HG02642 (cell line): ENCODE data around the gene ACVRL1.

ENCODE experiments used
- ATAC-seq: cut with Tn5 transposase; IDR thresholded peaks from one replicate; pipeline ENCODE4 v1.9.1; 2021; ENCODE audit warnings: mild to moderate bottlenecking; ENCODE audit not compliant: unreplicated experiment, poor library complexity

Gene ACVRL1

DNA sequence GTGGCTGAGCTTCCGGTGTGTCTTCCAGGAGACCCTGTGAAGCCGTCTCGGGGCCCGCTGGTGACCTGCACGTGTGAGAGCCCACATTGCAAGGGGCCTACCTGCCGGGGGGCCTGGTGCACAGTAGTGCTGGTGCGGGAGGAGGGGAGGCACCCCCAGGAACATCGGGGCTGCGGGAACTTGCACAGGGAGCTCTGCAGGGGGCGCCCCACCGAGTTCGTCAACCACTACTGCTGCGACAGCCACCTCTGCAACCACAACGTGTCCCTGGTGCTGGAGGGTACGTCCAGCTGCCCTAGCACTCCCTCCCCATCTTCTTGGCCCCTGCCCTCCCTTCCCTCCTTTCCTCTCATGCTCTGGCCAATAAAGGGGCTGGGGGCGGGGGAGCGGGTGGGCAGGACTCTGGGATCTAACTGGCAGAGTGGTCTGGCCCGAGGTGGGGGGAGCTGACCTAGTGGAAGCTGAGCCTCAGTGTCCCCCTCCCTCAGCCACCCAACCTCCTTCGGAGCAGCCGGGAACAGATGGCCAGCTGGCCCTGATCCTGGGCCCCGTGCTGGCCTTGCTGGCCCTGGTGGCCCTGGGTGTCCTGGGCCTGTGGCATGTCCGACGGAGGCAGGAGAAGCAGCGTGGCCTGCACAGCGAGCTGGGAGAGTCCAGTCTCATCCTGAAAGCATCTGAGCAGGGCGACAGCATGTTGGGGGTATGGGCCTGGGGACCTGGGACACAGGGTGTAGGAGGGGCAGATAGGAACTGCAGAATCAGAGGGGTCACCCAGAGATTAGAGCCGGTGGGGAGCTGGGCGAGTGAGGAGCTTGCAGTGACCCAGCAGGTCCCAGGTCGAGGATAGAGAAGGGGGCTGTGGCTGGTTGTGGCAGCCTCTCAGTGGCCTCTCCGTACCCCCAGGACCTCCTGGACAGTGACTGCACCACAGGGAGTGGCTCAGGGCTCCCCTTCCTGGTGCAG lies 6.0 kb downstream of the ACVRL1 start:
- ATAC-seq, result no peak

DNA sequence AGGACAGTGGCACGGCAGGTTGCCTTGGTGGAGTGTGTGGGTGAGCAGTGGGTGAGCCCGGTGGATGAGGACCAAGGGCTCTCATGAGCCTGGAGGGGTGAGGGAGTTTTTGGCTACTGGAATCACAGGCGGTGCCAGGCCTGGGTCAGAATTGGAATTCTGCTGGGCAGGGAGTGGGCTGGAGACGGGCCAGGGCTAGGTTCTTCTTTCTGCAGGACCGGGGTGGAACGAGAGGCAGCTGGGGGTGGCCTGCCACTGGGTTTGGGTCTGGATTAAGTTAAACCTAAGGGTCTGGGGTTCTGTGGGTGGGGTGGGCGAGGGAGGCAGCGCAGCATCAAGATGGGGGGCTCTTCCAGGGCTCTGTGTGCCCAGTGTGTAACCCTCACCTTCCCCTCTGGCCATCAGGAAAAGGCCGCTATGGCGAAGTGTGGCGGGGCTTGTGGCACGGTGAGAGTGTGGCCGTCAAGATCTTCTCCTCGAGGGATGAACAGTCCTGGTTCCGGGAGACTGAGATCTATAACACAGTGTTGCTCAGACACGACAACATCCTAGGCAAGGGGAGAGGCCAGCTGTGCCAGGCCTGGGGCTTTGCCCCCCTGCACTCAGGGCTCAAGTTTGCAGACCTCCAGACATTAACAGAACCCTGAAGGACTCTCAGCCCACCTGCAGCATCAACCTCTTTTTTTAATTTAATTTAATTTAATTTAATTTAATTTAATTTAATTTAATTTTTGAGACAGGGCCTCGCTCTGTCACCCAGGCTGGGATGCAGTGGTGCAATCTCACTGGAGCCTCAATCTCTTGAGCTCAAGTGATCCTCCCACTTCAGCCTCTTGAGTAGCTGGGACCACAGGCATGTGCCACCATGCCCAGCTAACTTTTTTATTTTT lies 7.0 kb downstream of the ACVRL1 start:
- no peak for ATAC-seq

DNA sequence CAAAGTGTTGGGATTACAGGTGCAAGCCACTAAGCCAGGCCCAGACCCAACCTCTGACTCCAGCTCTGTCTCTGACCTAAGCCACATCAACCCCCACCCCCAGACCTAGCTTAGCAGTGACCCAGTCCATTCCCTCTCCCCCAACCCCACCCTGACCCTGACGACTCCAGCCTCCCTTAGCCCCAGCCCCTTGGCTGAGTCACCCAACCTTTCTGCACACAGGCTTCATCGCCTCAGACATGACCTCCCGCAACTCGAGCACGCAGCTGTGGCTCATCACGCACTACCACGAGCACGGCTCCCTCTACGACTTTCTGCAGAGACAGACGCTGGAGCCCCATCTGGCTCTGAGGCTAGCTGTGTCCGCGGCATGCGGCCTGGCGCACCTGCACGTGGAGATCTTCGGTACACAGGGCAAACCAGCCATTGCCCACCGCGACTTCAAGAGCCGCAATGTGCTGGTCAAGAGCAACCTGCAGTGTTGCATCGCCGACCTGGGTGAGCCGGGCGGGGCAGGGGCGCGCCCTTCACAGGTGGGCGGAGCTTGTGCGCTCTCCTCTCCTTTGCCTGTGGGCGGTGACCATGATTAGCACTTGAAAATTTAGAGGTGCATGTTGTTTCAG lies 7.8 kb downstream of the ACVRL1 start:
- ATAC-seq, result no peak

DNA sequence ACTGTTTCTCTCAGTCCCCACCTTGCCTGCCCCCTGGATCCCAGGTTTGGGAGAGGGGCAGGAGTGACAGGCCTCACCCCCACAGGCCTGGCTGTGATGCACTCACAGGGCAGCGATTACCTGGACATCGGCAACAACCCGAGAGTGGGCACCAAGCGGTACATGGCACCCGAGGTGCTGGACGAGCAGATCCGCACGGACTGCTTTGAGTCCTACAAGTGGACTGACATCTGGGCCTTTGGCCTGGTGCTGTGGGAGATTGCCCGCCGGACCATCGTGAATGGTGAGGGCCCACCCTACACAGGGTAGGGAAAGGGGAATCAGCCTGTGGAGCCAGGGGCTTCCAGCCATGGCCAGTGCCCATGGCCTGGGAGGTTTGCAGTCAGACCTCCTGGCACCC lies 8.6 kb downstream of the ACVRL1 start:
- no peak for ATAC-seq

DNA sequence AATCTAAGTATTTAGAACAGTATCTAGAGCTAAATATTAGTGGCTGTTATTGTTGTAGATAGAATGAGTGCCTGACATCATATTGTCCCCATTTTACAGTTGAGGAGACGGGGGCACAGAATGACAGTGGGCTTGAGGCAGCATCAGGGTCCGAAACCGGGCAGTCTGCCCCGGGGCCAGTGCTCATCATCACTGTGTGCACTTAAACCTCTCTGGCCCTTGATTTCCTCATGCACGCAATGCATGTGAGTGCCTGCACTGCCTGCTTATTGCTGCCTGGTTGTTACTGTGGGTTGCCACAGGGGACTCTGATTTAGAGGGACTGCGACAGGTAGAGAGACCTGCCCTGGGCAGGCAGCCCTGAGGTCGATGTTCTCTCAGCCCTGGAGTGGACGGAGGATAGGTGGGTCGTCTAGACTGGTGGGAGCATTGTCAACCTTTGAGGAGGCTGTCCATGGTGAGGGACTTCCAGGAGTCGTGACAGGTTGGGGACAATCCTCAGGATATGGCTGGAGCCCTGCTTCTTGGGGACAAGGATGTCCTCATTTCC lies 9.8 kb downstream of the ACVRL1 start:
- no peak for ATAC-seq

DNA sequence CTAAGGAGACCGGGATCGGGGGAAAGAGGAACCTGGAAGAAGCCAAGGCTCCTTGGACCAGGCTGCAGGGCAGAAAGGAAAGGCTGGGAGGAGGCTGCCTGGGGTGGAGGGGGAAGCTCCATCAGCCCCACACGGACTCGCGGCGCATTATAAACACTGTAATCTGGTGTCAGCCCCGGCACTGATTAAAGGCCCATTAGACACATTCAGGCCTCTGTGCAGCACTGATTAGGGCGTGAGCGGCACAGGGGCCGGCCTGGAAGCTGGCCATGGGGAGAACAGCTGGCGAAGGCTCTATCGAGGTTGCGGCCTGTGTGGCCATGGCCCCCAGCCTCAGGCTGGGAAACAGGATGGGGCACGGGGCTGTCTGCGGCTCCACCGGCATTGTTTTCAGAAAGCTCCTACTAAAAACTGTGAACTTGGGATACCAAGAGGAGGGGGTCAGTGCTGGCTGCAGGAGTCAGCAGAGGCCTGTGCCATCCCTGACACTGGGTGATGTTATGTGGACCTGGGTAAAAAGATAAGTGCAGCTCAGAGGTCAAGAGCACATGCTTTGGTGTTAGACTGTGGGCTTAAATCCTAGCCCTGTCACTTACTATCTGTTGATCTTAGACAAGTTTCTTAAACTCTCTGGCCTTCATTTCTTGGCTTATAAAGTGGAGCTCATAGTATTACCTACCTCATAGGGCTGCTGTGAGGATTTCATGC lies 10.6 kb downstream of the ACVRL1 start:
- no peak for ATAC-seq

DNA sequence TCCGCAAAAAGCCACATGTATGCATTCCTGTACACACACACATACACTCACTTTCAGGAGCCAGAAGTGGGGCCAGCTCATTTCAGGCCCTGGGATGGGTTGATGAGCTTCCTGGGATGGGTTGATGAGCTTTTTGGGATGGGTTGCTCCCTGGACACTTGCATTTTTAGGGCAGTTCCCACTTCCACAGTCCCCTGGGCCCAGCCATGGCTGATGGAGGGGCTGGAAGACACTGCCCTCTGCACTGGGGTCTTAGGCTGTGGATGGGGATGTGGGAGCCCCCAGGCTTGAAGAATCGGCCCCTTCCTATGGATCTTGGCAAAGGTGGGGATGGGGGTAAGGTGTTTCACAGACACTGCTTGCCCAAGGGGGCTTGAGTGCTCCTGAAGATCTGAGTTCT lies 12.7 kb downstream of the ACVRL1 start:
- ATAC-seq, result no peak

DNA sequence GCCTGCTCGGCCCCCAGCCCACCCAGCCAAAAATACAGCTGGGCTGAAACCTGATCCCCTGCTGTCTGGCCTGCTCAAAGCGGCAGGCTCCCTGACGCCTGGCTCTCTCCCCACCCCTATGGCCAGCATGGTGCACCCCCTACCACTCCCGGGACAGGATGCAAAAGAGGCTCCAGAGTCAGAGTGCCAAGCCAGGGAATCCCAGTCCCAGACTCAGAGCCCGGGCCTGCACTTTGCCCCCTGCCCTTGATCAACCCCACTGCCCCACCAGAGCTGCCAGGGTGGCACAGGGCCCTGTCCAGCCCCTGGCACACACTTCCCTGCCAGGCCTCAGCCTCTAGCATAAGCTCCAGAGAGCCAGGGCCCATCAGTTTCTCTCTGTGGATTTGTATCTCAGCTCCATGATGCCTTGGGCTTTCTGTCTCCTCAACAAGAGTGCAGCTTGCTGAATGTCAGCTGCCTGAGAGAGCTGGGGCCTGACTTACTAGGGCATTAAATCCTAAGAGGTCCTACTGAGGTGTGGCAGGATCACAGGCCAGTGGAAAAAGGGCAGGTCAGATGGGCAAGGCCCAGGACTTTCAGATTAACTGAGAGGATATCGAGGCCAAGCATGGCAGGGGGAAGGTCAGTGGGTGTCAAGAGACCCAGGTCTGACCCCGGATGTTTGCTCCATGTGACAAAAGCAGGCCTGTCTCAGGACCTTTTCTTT lies 13.9 kb downstream of the ACVRL1 start:
- no peak for ATAC-seq

DNA sequence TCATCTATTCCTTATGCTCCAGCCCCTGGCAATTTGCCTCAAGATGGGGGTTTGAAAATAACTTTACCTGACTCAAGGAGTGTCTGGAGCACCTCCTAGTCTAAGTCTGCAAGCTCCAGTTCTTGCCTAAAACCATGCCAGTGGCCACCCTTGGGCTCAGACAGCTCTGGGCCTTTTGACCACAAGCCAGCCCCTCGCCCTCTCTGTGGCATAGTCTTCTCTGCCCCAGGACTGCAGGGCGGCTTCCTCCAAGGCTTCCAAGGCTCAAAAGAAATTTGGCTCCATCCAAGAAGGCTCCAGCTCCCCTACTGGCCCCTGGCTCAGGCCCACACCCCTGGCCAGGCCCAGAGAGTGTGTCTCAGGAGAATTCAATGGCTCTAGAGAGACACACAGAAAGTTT lies 14.8 kb downstream of the ACVRL1 start:
- no peak for ATAC-seq

DNA sequence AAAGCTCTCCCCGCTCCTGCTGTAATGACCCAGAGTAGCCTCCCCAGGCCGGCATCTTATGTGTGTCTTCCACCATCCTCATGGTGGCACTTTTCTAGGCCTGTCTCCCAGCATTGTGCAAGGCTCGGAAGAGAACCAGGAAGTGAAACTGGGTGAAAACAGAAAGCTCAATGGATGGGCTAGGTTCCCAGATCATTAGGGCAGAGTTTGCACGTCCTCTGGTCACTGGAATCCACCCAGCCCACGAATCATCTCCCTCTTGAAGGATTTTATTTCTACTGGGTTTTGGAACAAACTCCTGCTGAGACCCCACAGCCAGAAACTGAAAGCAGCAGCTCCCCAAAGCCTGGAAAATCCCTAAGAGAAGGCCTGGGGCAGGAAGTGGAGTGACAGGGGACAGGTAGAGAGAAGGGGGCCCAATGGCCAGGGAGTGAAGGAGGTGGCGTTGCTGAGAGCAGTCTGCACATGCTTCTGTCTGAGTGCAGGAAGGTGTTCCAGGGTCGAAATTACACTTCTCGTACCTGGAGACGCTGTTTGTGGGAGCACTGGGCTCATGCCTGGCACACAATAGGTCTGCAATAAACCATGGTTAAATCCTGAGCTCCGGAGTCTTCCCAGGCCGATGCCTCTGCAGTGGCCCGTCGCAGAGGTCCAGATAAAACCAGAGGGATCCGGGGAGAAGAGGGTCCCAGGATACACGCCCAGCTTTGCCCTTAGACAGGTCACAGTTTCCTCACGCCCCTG lies 15.6 kb downstream of the ACVRL1 start:
- no peak for ATAC-seq

DNA sequence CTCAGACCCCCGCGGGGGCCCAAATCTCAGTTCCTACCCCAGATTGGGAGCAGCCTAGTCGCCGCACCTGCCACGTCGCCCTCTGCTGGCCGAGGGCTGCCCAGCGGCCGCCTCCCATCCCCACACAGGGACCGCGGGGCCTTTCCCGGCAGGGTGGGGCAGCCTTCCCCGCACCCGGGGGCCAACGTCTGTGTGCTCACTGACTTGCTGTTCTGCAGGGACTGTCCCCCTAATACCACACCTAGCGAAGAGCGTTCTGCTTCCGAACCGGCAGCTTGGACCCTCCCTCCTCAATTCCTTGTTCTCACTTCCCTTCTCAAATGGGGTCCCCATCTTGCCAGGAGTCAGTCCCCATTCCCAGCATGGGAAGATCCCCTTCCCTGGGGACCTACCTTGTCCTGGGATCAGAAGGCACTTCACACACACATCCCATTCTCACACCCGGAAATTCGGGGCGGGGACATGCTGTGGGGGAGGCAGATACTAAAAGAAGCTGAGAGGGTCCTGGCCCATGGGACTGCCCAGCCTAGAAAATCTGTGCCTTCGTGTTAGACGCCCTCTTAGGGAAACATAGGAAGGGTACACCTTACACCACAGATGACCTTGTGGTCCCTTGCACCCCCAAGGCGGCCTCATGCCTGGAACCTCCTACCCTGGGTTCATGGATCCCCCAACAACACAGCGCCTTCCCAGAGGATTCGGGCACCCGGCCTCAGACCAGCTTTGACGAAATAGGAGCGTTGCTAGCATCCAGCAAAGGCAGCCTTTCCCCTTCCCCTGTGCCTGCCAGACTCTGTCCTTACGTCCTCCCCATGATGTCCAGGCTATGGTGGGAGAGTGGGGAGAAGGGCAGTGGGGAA lies 16.4 kb downstream of the ACVRL1 start:
- no peak for ATAC-seq

DNA sequence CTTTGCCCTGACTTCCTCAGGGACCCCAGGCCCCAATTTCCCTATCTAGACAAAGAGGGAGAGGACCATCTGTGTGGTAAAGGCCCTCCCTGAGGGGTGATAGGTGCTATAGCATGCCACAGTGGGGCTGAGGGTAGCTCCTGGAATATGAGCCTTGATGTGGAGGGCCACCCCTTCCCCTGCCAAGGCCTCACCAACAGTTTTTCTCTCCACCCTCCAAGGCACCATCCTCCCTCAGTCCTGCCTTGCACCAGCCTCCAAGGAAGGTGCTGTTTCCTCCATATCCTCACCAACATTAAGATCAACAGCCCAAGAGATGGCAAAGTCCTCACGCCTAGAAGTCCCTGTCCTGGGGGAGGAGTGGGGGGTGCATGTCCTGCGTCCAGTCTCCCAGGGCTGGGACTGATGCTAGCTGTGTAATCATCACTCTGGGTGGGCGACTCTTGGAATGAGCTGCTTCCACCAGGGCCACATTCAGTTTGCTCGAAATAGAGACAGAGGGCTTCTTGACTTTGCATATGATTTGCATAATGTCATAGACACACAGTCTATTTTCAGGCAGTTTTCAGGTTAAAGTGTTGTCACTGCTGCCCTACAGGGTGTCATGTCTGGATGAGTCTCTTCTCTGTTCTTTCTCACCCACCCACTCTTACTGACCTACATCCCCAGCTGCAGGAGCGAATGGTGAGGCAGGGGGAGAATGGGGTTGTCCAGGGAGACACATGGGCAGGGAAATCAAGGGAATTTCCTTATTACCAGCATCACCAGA lies 17.4 kb downstream of the ACVRL1 start:
- no peak for ATAC-seq

DNA sequence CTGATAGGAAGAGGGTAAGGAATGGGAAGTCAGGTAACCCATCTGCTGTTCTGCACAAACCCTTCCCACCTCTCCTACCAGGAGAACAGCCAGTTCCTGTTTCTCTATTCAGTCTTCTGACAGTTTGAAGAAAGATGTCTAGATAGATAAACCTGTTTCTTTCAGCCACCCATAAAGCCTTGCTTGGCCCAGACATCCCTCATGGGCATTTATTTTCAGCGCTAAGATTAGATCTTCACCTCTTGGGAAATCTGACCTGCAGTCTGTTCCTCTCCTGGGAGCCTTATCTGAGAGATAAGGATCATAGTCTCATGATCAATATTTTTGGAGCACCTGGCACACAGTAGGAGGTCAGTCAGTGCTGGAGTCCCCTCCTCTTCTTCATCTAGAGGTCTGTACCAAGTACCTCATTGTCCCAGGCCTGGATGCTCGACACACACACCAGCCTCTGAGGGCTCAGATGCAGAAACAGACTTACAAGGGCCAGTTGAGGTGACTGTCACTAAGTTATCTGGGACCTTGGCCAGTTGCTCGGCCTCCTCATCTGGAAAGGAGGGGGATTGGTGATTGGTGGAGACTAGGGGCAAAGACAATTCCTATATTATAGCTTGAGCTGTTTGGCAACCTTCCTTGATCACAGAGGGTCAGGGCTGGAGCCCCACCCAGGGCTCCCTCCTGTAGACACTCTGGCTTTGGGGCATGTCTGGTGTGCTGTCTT lies 18.2 kb downstream of the ACVRL1 start:
- no peak for ATAC-seq

DNA sequence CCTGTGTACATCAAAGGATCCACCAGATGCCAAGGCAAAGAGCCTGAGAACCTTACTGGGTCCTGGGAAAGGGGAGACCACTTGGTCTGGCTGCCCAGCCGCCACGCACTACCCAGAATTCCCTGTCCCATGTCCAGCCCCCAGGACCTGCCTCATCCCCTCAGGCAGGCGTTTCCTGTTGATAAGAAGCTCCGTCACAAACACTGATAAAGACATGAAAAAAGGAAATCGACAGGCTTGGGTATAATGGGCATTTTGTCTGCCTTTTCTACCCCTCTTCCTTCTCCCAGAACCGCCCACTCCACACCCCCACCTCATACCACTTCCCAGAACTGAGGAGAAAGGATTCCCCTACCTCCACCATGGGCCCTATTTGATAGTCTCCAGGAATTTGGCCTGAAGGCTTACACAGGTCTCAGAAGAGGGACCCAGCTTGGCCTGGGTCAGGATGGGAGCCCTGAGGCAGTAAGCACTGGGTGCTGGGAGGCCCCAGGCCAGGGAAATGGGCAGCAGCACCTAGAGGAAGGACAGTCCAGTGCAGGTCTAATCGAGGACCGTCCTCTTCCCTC lies 18.8 kb downstream of the ACVRL1 start:
- ATAC-seq, result no peak

DNA sequence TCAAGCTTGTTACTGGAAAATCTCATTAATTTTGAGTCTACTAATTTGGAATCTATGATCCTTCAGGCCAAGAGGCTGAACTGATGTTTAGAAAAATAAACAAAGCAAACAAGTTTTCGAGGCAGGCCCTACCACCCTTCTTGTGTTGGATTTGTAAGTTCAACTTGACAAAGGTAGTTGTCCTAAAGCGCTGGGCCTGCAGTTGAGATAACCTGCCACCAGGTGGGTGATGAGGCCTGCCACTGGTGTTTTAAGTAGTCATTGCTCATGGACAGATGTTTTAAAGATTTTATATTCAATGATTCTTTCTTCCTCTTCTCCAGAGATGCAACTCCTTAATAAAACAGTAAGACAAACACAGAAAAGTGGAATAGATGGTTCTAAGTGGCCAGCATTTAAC lies 19.4 kb downstream of the ACVRL1 start:
- ATAC-seq, result no peak
